Neural progenitor cell (in vitro differentiated cells): ENCODE measurements around the gene TTC3.

Experiments
- EZH2 ChIP-seq: fragments of 200-600 bp; sonication (generic); IDR thresholded peaks from 2 replicates; pipeline ENCODE4 v1.6.1; 2017; ENCODE audit warnings: antibody characterized with exemption, mild to moderate bottlenecking, moderate library complexity
- EZH2phosphoT487 ChIP-seq: fragments of 200-600 bp; sonication (generic); IDR thresholded peaks from 2 replicates; pipeline ENCODE4 v1.6.1; 2017; ENCODE audit warnings: antibody characterized with exemption
- TF ChIP-seq, protein P1 (sequence below): fragments of 200-600 bp; sonication (generic); IDR thresholded peaks from 2 replicates; pipeline ENCODE4 v1.5.1; 2017; ENCODE audit warnings: antibody characterized with exemption, mild to moderate bottlenecking

DNA sequence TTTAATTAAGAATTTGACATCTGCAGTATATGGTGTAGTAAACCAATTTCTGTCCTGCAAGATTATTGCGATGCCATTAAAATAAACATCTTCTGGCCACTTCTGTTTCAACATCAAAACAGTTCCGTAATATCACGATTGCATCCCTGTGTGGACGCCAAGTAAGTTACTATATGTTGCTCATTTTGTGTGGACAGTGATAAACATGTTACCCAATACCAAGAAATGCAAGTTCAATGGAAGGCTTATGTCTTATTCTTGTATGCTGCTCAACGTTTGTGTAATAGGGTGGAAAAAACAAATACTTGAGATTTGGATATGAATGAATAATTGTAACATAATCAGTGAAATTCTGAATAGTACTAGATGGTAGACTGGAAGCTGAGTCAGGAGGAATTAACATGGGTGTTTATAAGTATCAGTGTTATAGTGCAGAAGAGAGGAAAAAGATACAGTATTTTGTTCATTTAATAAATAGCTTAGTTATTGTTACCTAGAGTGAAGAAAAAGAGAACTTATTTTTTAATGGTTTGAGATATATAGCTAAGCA lies 15.2 kb downstream of the TTC3 start:
- no peak for TF ChIP-seq EZH2
- TF ChIP-seq, protein P1, sequence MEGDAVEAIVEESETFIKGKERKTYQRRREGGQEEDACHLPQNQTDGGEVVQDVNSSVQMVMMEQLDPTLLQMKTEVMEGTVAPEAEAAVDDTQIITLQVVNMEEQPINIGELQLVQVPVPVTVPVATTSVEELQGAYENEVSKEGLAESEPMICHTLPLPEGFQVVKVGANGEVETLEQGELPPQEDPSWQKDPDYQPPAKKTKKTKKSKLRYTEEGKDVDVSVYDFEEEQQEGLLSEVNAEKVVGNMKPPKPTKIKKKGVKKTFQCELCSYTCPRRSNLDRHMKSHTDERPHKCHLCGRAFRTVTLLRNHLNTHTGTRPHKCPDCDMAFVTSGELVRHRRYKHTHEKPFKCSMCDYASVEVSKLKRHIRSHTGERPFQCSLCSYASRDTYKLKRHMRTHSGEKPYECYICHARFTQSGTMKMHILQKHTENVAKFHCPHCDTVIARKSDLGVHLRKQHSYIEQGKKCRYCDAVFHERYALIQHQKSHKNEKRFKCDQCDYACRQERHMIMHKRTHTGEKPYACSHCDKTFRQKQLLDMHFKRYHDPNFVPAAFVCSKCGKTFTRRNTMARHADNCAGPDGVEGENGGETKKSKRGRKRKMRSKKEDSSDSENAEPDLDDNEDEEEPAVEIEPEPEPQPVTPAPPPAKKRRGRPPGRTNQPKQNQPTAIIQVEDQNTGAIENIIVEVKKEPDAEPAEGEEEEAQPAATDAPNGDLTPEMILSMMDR, result no peak
- no peak for TF ChIP-seq EZH2phosphoT487
